HUES64 (cell line): ENCODE data around the gene UBE2S.
"Not testable (repeated sequence)": the region's sequence is repeated elsewhere in the genome, so short reads cannot be mapped to it uniquely, and the experiment has no call there.

Experiments
- H3K27ac ChIP-seq: 2 replicates; pipeline ENCODE4 v1.7.0; 2013; ENCODE audit warnings: low read depth, low read length, inconsistent platforms
- H3K27me3 ChIP-seq: 2 replicates; pipeline ENCODE4 v1.6.1; 2013; ENCODE audit warnings: mild to moderate bottlenecking, low read length; ENCODE audit not compliant: insufficient read depth
- H3K36me3 ChIP-seq: 2 replicates; pipeline ENCODE4 v1.6.1; 2013; ENCODE audit warnings: mild to moderate bottlenecking, low read length; ENCODE audit not compliant: insufficient read depth
- H3K4me1 ChIP-seq: 2 replicates; pipeline ENCODE4 v1.6.1; 2013; ENCODE audit warnings: mild to moderate bottlenecking, low read length, moderate library complexity; ENCODE audit not compliant: insufficient read depth
- H3K4me3 ChIP-seq: 2 replicates; pipeline ENCODE4 v1.5.1; 2013; ENCODE audit warnings: mild to moderate bottlenecking, low read length, moderate library complexity
- H3K9ac ChIP-seq: 2 replicates; pipeline ENCODE4 v1.6.1; 2013; ENCODE audit warnings: mild to moderate bottlenecking, low read depth, low read length
- H3K9me3 ChIP-seq: 2 replicates; pipeline ENCODE4 v1.6.1; 2013; ENCODE audit warnings: low read depth, low read length; ENCODE audit not compliant: insufficient read depth
- WGBS: fragments of 150-250, 120-280 bp; methylation state at CpG from one replicate; pipeline ENCODE4 v1.1.7; 2013; ENCODE audit warnings: missing lambda C conversion rate; 5-methylcytosine and 5-hydroxymethylcytosine counted together

UBE2S gene

GRCh38 chr19:55437410-55437809 lies 29.8 kb upstream of the UBE2S start:
- WGBS = 2% methylated on average over 17 of the region's 17 CpGs
- Histone ChIP-seq H3K9ac (no peak overlapping the region), H3K36me3 (no peaks in the 10 kb centered on the region), H3K27me3 (peaks cover 47% of the 10 kb centered on the region), H3K27ac (no peak overlapping the region), H3K9me3 (no peaks in the 10 kb centered on the region), H3K4me3 (no peak overlapping the region), H3K4me1 (peaks cover 5% of the 10 kb centered on the region; the same call in 1 of the 2 replicates)

DNA sequence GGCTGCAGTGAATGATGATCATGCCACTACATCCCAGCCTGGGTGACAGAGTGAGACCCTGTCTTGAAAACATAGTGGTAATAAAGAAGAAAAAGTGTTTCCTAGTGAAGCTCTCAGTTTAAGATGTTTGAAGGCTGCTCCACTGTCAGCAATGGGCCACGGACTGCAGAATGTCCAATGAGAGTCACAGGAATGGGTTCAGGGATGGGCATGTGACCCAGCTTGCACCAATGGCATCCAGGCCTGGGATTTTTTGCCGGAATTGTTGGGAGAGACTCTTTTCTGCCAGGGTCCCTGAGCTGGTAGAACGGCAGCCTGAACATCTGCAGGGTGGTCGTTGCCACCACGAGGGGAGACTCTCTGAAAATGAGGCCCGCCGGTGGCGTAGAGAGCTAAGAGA lies 29.3 kb upstream of the UBE2S start:
- H3K4me3 ChIP-seq = no peak overlapping the region
- H3K27ac ChIP-seq = no peak overlapping the region
- peaks cover 5% of the 10 kb centered on the region; the same call in 1 of the 2 replicates for H3K4me1 ChIP-seq
- no peaks in the 10 kb centered on the region for H3K36me3 ChIP-seq
- 37% methylated on average over 8 of the region's 8 CpGs for WGBS
- peaks cover 42% of the 10 kb centered on the region for H3K27me3 ChIP-seq
- H3K9ac ChIP-seq = no peak overlapping the region
- no peaks in the 10 kb centered on the region for H3K9me3 ChIP-seq

DNA sequence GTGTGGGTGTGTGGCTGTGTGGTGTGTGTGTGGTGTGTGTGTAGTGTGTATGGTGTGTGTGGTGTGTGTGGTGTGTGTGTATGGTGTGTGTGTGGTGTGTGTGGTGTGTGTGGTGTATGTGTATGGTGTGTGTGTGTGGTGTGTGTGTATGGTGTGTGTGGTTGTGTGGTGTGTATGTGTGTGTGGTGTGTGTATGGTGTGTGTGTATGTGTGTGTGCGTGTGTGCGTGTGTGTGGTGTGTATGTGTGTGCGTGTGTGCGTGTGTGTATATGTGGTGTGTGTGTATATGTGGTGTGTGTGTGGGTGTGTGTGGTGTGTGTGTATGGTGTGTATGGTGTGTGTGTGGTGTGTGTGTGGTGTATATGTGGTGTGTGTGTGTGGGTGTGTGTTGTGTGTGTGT lies 27.4 kb upstream of the UBE2S start:
- no peak overlapping the region for H3K4me3 ChIP-seq
- H3K9ac ChIP-seq = no peak overlapping the region
- no peaks in the 10 kb centered on the region for H3K4me1 ChIP-seq
- H3K9me3 ChIP-seq = no peaks in the 10 kb centered on the region
- H3K36me3 ChIP-seq = no peaks in the 10 kb centered on the region
- H3K27ac ChIP-seq = no peak overlapping the region
- 92% methylated on average over 4 of the region's 4 CpGs for WGBS
- peaks cover 23% of the 10 kb centered on the region for H3K27me3 ChIP-seq

DNA sequence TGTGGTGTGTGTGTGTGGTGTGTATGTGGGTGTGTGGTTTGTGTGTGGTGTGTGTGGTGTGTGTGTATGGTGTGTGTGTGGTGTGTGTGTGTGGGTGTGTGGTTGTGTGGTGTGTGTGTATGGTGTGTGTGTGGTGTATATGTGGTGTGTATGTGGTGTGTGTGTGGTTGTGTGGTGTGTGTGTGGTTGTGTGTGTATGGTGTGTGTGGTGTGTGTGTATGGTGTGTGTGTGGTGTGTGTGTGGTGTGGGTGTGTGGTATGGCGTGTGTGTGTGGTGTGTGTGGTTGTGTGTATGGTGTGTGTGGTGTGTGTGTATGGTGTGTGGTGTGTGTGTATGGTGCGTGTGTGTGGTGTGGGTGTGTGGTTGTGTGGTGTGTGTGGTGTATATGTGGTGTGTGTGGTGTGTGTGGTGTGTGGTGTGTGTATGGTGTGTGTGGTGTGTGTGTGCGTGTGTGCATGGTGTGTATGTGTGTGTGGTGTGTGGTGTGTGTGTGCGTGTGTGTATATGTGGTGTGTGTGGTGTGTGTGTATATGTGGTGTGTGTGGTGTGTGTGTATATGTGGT lies 26.9 kb upstream of the UBE2S start:
- Histone ChIP-seq H3K27ac (no peak overlapping the region), H3K9ac (no peak overlapping the region), H3K9me3 (no peaks in the 10 kb centered on the region), H3K4me1 (no peaks in the 10 kb centered on the region), H3K36me3 (no peaks in the 10 kb centered on the region), H3K4me3 (no peak overlapping the region), H3K27me3 (peaks cover 18% of the 10 kb centered on the region)
- WGBS = 86% methylated on average over 4 of the region's 4 CpGs

- no peaks in the 10 kb centered on the region for H3K36me3 ChIP-seq
- peaks cover 6% of the 10 kb centered on the region for H3K27me3 ChIP-seq
- no peak overlapping the region for H3K9ac ChIP-seq
- WGBS = 66% methylated on average over 48 of the region's 48 CpGs
- H3K27ac ChIP-seq = no peak overlapping the region
- H3K4me3 ChIP-seq = no peak overlapping the region
- no peaks in the 10 kb centered on the region for H3K4me1 ChIP-seq
- H3K9me3 ChIP-seq = no peaks in the 10 kb centered on the region
These were observed 25.7 kb upstream of the UBE2S start for GRCh38 chr19:55433292-55433691.

DNA sequence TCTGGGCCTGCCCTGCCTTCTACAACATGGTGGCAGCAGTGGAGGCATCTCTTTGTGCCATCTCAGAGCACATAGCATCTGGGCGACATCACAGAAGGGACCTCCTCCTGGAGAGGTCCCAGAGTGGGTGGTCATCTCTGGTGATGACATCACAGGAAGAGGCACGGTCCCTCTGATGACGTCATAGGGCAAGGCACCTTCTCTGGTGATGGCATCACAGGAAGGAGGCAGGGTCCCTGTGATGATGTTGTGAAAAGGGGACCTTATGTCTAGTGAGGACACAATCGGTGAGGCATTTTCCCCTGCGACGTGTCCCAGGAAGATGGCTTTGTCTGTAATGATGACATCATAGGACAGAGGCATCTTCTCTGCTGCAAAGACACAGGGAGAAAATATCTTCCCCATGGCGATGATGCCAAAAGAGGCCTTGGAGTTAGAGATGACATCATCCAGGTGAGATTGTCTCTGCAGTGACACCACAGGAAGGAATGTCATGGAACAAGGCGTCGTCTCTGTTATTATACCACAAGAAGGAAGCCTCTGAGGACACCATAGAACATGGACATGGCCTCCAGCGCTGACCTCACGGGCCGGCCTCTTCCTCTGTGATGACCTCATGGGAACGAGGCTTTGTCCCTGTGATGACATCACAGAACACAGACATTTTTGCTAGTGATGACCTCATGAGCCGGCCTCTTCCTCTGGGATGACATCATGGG lies 24.8 kb upstream of the UBE2S start:
- Histone ChIP-seq H3K9ac (no peak overlapping the region), H3K4me1 (no peaks in the 10 kb centered on the region), H3K36me3 (no peaks in the 10 kb centered on the region), H3K27me3 (peaks cover 2% of the 10 kb centered on the region), H3K4me3 (no peak overlapping the region), H3K27ac (no peak overlapping the region), H3K9me3 (no peaks in the 10 kb centered on the region)
- 88% methylated on average over 14 of the region's 14 CpGs for WGBS

GRCh38 chr19:55431183-55431582 lies 23.6 kb upstream of the UBE2S start:
- Histone ChIP-seq H3K4me1 (no peaks in the 10 kb centered on the region), H3K27ac (no peak overlapping the region), H3K9me3 (no peaks in the 10 kb centered on the region), H3K36me3 (no peaks in the 10 kb centered on the region), H3K9ac (no peak overlapping the region), H3K4me3 (no peak overlapping the region), H3K27me3 (peaks cover 2% of the 10 kb centered on the region)
- 84% methylated on average over 1 of the region's 1 CpG for WGBS

DNA sequence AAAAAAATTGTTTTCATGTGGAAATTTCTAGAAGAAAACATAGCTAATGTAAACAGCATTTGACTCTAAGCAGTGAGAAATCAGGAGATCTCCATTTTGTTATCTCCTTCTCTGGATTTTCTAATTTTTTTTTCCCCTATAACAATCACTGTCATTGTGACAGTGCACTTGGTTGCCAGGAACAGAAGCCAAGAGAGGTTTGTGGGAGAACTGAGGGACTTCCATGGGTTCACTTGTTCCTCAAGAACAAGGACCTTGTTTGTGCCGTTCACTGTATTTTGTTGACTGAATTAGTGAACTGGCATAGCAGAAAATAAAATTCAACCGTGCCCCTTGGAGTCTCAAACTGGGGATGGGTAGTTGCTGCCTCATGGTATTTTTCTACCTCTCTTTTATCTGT lies 18.5 kb upstream of the UBE2S start:
- Histone ChIP-seq H3K27me3 (no peaks in the 10 kb centered on the region; the same call in none of the 2 replicates), H3K36me3 (no peaks in the 10 kb centered on the region), H3K9me3 (no peaks in the 10 kb centered on the region), H3K9ac (no peak overlapping the region), H3K4me3 (no peak overlapping the region), H3K27ac (no peak overlapping the region), H3K4me1 (no peaks in the 10 kb centered on the region)
- WGBS = 76% methylated on average over 2 of the region's 2 CpGs

GRCh38 chr19:55424518-55424917 lies 16.9 kb upstream of the UBE2S start:
- H3K9ac ChIP-seq = no peak overlapping the region
- H3K27me3 ChIP-seq = no peaks in the 10 kb centered on the region; the same call in 1 of the 2 replicates
- no peaks in the 10 kb centered on the region for H3K9me3 ChIP-seq
- H3K4me3 ChIP-seq = no peak overlapping the region
- H3K36me3 ChIP-seq = no peaks in the 10 kb centered on the region
- no peak overlapping the region for H3K27ac ChIP-seq
- 87% methylated on average over 3 of the region's 3 CpGs for WGBS
- H3K4me1 ChIP-seq = no peaks in the 10 kb centered on the region

GRCh38 chr19:55423225-55424005 lies 15.8 kb upstream of the UBE2S start:
- no peaks in the 10 kb centered on the region for H3K36me3 ChIP-seq
- H3K9me3 ChIP-seq = no peaks in the 10 kb centered on the region
- no peak overlapping the region for H3K9ac ChIP-seq
- H3K27ac ChIP-seq = no peak overlapping the region
- no peak overlapping the region for H3K4me3 ChIP-seq
- H3K4me1 ChIP-seq = no peaks in the 10 kb centered on the region
- 71% methylated on average over 12 of the region's 13 CpGs for WGBS
- H3K27me3 ChIP-seq = no peaks in the 10 kb centered on the region; the same call in 1 of the 2 replicates

- H3K36me3 ChIP-seq, H3K4me1 ChIP-seq, H3K9ac ChIP-seq, H3K4me3 ChIP-seq, H3K27me3 ChIP-seq, H3K27ac ChIP-seq, H3K9me3 ChIP-seq: not testable (repeated sequence)
- 82% methylated on average over 4 of the region's 4 CpGs for WGBS
These were observed 13.7 kb upstream of the UBE2S start for GRCh38 chr19:55421281-55421680.
